Thyroid gland (tissue), 4 donors: ENCODE measurements around the gene POLR1D.

Experiments
- CTCF ChIP-seq, 6 experiments: fragments of 200-600 bp in 3 of 6; fragments of 450-650 bp in 3 of 6; sonication (generic) in 3 of 6; IDR thresholded peaks; one replicate each; pipeline ENCODE4 v1.5.1; 2016 to 2019; ENCODE audit warnings: antibody characterized with exemption in 6 of 6, mild to moderate bottlenecking in 2 of 6, inconsistent platforms in 1 of 6, moderate library complexity in 1 of 6
- POLR2A ChIP-seq, 2 donors: fragments of 450-650 bp; IDR thresholded peaks; one replicate each; pipeline ENCODE4 v1.6.1; 2017; ENCODE audit warnings: antibody characterized with exemption in 2 of 2, mild to moderate bottlenecking in 2 of 2, moderate library complexity in 1 of 2

GRCh38 chr13:27644302-27644701 is 22.6 kb downstream of the POLR1D start:
- TF ChIP-seq CTCF (IDR thresholded peaks at IDR 0.05) (no peak), POLR2A (IDR thresholded peaks at IDR 0.05) (no peak)
